Retinal pigment epithelial cell (primary cell): ENCODE results near the gene MUC4.
A peak's percentile ranks its signal among the peaks of the same experiment; 100 is the strongest.

Experiments
- DNase-seq: peaks from one replicate; pipeline ENCODE4 v3.0.0-alpha.2; 2010; ENCODE audit warnings: low read depth
- H3K4me3 ChIP-seq: 2 replicates; pipeline ENCODE4 v1.5.1; 2011; ENCODE audit warnings: mild to moderate bottlenecking, low read length, control low read depth, moderate library complexity
- TF ChIP-seq, protein P1 (sequence below): conservative IDR thresholded peaks from 2 replicates; pipeline ENCODE4 v1.5.1; 2011; ENCODE audit warnings: low read depth, low read length, control low read depth, inconsistent platforms

Gene MUC4

DNA sequence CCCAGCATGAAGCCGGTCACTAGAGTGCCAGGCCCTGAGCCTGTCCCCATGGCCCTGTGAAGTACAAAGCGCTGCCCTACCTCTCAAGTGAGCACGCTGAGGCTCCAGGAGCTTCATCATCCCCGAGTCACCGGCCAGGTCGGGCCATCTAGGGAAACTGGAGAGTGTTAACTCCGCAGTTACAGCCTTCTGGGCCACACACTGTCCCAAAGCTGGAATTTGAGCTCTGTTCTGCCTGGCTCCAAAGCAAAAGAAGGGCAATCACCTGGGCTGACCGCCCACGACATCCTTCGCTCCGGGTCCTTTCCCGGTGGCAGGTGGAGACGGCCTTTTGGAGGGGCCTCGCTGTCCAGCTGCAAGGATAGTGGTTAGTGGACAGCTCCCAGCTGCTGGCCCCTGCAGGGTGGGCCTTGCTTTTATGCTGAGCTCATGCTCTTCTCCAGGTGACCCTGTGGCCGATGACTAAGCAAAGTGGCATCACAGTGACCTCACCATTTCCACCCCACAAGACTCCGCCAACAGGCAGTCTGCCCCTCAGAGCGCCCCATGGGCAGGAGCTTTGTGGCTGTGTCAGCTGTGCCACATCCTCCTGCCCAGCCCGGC, 3.5 kb upstream of the MUC4 start:
- TF ChIP-seq, protein P1, sequence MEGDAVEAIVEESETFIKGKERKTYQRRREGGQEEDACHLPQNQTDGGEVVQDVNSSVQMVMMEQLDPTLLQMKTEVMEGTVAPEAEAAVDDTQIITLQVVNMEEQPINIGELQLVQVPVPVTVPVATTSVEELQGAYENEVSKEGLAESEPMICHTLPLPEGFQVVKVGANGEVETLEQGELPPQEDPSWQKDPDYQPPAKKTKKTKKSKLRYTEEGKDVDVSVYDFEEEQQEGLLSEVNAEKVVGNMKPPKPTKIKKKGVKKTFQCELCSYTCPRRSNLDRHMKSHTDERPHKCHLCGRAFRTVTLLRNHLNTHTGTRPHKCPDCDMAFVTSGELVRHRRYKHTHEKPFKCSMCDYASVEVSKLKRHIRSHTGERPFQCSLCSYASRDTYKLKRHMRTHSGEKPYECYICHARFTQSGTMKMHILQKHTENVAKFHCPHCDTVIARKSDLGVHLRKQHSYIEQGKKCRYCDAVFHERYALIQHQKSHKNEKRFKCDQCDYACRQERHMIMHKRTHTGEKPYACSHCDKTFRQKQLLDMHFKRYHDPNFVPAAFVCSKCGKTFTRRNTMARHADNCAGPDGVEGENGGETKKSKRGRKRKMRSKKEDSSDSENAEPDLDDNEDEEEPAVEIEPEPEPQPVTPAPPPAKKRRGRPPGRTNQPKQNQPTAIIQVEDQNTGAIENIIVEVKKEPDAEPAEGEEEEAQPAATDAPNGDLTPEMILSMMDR, result no peak
- DNase-seq, result peak; percentile 21
- H3K4me3 ChIP-seq, result no peak overlapping the region

DNA sequence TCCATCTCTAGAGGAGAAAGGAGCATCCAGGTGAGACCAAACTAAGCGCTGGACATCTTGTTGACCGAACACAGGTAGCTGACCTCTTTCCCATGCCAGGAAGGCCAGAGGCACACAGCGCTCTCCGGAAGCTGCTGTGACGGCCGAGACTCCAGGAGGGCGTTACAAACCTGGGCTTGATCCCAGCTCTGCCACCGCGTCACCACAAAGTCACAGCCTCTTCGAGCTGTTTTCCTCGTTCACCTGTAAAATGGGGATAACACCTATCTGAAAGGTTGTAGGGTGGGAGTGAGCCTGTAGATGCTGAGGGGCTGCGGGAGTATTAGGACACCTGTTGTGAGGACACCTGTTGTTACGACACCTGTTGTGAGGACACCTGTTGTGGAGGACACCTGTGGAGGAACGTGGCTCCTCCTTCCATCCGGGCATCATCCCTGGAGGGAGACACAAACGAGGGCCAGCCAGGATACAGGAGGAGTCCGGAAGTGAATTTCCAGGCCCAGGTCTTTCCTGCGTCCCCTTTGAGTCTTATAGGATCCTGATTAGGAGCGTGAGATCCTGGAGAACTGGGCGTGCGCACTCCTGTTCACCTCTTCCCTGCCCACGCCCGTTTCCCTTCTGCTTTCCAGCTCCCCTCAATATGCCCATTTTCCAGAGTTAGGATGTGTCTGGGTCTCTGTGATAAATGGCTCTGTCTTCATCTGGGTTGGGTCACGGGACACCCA, 2.3 kb upstream of the MUC4 start:
- no peak for DNase-seq
- no peak overlapping the region for H3K4me3 ChIP-seq
- TF ChIP-seq, protein P1, result no peak

DNA sequence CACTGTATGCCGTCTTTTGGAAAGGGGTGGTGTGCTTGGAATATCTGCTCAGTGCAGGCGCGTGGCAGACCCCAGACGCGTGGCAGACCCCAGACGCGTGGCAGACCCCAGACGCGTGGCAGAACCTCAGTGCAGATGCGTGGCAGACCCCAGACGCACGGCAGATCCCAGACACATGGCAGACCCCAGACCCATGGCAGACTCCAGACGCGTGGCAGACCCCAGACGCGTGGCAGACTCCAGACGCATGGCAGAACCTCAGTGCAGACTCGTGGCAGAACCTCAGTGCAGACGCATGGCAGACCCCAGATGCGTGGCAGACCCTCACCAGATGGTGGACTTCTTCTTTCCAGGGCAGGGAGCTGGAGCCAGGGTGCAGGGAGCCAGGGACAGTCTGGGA, 637 bp upstream of the MUC4 start:
- no peak for DNase-seq
- H3K4me3 ChIP-seq, result no peak overlapping the region
- TF ChIP-seq, protein P1, result no peak

DNA sequence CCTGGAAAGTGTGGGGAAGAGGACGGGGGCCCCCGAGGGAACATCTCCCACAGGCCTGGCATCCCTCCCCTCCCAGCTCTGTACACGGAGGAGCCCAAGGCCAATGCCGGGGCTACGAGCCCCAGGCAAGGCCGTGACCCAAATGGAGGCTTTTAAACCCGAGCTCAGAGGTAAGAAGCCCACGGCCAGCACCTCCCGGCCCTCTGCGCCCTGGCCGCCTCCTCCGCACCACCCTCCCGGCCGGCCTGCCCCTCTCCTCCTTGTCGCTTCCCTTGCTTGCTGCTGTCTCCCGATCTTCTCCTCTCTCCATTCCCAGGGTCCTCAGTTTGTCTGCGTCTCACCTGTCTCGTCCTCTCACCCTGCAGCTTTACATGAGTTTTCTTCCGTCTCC, 1.3 kb downstream of the MUC4 start:
- no peak overlapping the region for H3K4me3 ChIP-seq
- TF ChIP-seq, protein P1, result no peak
- no peak for DNase-seq

DNA sequence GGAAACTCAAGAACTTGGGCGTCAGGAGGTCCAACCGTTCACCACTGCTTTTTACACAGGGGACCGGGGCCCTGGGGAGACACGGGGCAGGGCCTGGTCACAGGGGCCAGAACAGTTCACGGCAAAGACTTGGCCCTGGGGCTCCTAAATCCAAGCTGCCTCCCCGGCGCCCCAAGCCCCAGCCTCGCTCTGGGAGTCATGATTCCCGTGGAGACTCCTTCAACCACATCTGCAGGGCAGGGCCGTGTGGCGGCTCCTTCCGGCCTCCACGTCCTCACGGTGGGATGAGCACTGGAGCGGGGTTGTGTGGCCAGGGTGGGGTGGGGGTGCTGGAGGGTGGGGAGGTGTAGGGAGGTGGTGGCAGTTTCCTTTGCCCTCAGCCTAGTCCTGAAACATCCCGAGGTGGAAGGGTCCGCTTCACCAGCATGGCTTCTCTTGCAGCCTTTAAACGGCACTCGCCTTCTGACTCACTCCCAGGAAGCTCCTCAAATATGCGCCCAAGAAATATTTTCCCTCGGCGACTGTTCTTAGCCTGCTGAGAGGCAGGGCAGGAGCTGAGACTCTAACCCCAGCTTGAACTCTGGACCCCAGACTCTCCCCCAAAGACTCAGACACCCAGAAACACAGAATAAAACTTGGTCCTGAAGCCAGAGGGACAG, 1.8 kb downstream of the MUC4 start:
- DNase-seq, result no peak
- TF ChIP-seq, protein P1, result no peak
- no peak overlapping the region for H3K4me3 ChIP-seq

DNA sequence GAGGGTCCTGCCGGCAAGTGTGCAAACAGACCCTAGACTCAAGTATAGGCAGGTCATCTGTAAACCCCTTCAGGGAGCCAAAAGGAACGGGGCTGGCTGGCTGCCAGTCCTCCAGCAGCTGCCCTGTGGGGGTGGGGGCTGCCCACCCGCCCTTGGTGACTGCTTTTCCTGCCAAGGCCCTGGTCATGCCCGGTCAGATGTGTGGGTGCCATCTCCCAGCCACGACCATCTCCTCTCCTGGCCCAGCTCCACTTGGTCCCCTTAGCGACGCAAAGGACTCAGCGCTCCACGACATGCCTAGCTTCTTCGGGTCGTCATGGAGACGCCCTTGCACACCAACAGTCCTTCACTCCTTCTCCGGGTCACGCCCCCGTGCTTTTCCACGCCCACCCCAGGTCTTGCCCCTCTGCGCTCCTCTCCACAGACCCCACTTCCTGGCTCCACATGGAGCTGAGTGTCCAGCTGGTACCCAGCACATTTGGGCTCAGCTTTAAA, 2.4 kb downstream of the MUC4 start:
- TF ChIP-seq, protein P1, result no peak
- no peak for DNase-seq
- H3K4me3 ChIP-seq, result no peak overlapping the region
